ENCODE measurements around the gene DSE.
A peak's percentile ranks its signal among the peaks of the same experiment; 100 is the strongest.
"Not testable (repeated sequence)": the region's sequence is repeated elsewhere in the genome, so short reads cannot be mapped to it uniquely, and the experiment has no call there.

The DSE gene

DNA sequence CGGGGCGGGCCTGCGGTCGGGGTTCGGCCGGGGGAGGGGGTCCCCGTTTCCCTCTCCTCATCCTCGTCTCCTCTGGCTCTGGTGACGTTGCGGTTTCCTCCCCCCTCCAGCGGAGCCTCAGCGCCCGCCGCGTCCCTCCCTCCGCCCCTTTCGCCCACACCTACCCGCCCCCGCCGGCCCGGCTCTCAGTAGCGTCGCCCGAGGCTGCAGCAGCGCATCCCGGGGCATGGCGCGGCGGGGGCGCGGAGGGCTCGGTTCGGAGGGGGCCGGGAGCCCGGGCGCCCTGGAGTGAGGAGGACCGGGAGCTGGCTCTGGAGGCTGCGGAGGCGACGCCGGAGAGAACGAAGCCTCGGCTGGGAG is at the start of gene DSE:
TSS of gene DSE (plus strand) at position 188 of the 360 bp plus-strand sequence. CDS start 28,304 bp downstream, outside the sequence.
- DNase-seq, result peak in 53 of 56 donors; percentile 2 to 85 (median 61)

- DNase-seq, result not testable (repeated sequence)
Measured at GRCh38 chr6:116321933-116322332, 48.8 kb upstream of the DSE start.

- DNase-seq, result no peak
Measured at GRCh38 chr6:116323863-116324262, 46.9 kb upstream of the DSE start.

DNA sequence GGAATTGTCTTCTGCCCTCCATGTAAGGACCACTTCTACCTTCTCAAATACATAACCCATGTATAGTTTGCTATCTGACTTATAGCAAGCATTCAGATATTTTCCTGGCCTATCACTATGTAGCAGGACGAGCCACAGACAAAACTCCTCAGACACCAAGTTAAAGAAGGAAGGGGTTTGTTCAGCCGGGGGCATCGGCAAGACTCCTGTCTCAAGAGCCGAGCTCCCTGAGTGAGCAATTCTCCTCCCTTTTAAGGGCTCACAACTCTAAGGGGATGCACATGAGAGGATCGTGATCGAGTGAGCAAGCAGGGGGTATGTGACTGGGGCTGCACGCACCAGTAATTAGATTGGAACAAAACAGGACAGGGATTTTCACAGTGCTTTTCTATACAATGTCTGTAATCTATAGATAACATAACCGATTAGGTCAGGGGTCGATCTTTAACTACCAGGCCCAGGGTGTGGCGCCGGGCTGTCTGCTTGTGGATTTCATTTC is 45.1 kb upstream of the DSE start:
- DNase-seq, result not testable (repeated sequence)

DNA sequence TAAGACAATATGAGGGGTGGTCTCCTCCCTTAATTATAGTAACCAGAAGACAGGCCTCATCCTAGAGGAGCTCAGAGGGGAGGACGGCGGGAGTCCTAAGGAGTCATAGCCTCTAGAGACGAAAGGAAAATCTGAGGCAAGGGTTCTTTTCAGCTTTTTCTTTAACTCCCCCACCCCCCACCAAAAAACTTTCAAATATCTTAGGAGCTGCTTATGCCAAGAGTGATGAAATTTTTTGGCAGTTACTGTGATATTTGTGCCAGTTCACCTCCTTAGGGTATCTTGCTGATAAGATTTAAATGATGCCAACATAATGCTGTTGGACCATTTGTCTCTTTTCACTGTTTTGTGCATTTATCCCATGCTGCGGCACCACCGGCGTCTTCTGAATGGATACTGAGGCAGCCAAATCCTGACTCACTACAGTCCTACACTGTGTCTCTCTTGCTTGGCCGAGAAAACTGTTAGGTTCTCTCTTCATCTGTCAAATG is 44.5 kb upstream of the DSE start:
- DNase-seq, result no peak

GRCh38 chr6:116326996-116327395 is 43.8 kb upstream of the DSE start:
- DNase-seq, result no peak

DNA sequence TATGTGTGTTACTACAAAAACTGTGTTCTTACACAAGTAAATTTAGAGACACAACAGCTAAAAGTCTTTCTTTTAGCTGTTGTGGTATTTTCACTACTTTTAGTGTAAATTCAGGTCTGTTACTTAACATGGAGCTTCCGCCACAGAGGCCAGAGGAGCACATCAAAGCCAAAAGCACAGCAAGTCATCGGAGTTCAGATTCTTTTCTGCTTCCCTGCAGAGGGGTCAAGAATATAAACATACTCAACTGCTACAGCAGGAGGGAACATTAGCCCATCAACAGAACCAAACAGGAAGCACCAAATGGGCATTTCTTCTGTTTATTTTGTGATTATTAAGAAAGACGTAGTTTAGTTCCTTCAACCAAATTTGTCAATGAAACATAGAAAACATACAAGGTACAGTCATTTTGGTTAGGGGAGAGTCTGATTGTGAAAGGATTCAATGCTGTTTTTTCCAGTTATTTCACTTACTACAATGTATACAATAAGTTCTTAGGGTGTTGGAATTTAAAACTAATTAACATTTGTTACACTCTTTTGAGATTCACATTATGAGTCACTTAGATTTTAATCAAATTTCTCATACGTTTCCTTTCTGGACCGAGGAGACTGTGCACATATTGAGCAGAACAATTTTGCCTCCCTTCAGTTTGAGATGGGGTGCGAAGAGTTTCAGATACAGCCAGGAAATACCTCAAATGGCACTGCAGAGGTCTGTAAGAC is 42.8 kb upstream of the DSE start:
- DNase-seq, result no peak

- no peak for DNase-seq
Measured at GRCh38 chr6:116328528-116328903, 42.2 kb upstream of the DSE start.

DNA sequence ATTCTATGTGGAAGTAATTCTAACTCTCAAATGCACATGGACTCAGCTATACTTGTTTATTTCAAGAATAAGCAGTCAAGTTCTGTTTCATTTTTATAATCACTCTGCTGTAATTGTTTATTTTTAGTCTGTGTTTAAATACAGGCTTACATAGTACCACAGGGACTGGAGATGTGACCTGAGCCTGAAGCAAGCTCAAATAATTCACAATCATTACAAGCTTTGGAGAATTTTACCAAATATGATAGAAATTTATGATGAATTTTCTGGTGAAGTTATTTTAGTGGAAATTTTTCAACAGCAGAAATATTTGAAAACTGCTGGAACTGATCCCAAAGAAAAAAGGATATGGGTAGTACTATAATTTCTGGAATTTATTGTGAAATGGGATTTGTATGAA is 41.6 kb upstream of the DSE start:
- DNase-seq, result no peak

DNA sequence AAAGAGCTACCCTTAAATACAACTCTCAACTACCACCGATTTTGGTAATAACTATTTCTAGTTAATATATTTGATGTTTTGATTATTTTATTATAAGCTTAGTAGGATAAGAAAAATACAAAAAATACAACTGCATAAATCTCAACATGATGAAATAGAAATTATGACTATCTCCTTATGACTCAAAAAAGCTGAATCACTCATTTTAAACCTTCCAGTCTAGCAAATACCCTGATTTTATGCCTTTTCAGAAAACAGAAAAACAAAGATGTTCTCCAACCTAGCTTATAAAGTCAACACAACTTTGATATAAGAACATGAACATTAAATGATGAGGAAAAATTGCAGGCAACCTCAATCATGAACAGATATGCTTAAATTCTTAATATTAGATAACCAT is 40.2 kb upstream of the DSE start:
- DNase-seq, result no peak

- no peak for DNase-seq
Measured at GRCh38 chr6:116332096-116332495, 38.7 kb upstream of the DSE start.

- DNase-seq, result not testable (repeated sequence)
Measured at GRCh38 chr6:116334638-116335409, 35.9 kb upstream of the DSE start.

GRCh38 chr6:116335612-116336215 is 35.0 kb upstream of the DSE start:
- no peak for DNase-seq

DNA sequence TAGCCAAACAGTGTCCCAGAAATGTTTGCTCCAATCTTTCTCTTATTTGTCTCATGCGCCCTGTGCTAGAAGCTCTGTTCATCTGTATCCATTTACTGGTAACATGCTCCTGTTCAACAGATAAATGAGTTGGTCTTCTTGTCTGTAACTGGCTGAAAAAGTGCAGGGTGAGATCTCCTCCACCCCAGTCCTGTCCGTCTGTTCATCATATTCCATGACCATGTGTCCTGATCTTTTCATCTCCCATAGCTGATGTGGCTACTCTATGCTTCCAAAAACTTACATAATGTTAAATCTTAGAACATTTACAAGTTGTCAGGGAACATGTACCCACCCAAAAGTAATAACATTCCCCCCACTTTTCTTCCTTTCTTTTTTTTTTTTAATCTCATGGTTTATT is 31.8 kb upstream of the DSE start:
- DNase-seq, result no peak

- not testable (repeated sequence) for DNase-seq
Measured at GRCh38 chr6:116340625-116341024, 30.1 kb upstream of the DSE start.

DNA sequence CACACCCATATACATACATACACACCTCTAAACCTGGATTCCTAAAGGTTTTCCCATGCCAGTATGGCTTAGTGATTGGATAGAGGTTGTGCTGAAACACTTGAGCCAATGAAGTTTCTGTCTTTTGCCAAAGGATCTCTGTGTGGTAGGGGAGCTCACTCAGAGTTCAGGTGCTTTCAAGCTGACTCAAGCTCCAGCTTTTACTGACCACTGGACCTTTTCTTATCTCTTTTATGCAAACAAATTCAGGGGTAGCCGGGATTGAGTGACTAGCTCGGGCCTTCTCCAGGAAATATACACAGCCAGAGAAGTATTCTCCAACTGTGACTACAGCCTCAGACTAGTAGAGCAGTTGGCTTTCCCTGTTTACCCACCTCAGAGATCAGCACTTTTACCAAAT is 21.5 kb upstream of the DSE start:
- no peak for DNase-seq

- no peak for DNase-seq
Measured at GRCh38 chr6:116351101-116351500, 19.6 kb upstream of the DSE start.

GRCh38 chr6:116352515-116353471 is 18.0 kb upstream of the DSE start:
- DNase-seq, result no peak

GRCh38 chr6:116354236-116354635 is 16.5 kb upstream of the DSE start:
- no peak for DNase-seq

GRCh38 chr6:116355796-116356195 is 15.0 kb upstream of the DSE start:
- no peak for DNase-seq

DNA sequence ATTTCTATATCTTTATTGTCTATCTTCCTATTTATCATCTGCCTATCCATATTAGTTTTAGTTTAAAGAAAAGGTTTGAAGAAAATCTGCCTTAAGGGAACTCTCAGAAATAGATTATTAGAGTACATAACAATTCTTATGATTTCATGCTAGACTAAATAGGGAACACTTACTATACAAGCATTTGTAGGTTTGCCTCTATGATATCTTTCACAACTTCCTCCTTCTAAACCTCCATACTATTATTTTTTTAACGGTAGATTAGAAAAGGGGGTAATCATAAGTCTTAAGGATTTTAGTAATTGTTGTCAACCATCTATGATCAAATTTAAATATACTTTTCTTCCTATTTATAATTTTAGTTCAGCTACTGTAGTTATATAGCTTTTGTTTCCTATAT is 11.6 kb upstream of the DSE start:
- no peak for DNase-seq

Data from amygdala (tissue), 56 donors.